H1 (cell line): ENCODE results near the gene GPA33. TPM values are rescaled to one million over a fixed set of nuclear protein-coding genes. Genes with fewer than 3 reads are reported as not detected.

ENCODE experiments used
- CTCF ChIA-PET: fragments of 300-600 bp; sonication (Branson Sonifier 250); formaldehyde crosslinking; loops from one replicate; lab custom pipeline; 2021; ENCODE audit not compliant: partially characterized antibody; lab: Charles Lee
- POLR2A ChIA-PET: fragments of 300-600 bp; sonication (Branson Sonifier 250); formaldehyde crosslinking; loops from one replicate; lab custom pipeline; 2021; ENCODE audit warnings: inconsistent platforms; ENCODE audit not compliant: partially characterized antibody; lab: Charles Lee
- DNase-seq, 2 experiments: peaks; one replicate each; pipeline versions ENCODE4 v3.0.0 to v3.0.0-alpha.2; 2010 to 2022; ENCODE audit warnings: low spot score in 2 of 2, low read depth in 1 of 2, mixed read lengths in 1 of 2
- FAIRE-seq: peaks from 2 replicates; lab custom pipeline; 2011; peaks lifted over from hg19 to GRCh38; lab: Jason Lieb, UNC
- H2AFZ ChIP-seq: 2 replicates; pipeline ENCODE4 v1.8.1; 2012; ENCODE audit warnings: low read length, inconsistent platforms
- H2AK5ac ChIP-seq: 2 replicates; pipeline ENCODE4 v1.6.1; 2013; ENCODE audit warnings: low read depth, low read length
- H2BK120ac ChIP-seq: replicated peaks from 2 replicates; pipeline ENCODE3; 2013; ENCODE audit warnings: low read depth, low read length, inconsistent platforms
- H2BK12ac ChIP-seq: 2 replicates; pipeline ENCODE4 v1.6.1; 2013; ENCODE audit warnings: low read depth, low read length
- H2BK15ac ChIP-seq: 2 replicates; pipeline ENCODE4 v1.6.1; 2013; ENCODE audit warnings: low read length
- H2BK20ac ChIP-seq: 2 replicates; pipeline ENCODE4 v1.6.1; 2013; ENCODE audit warnings: low read length
- H2BK5ac ChIP-seq: 2 replicates; pipeline ENCODE4 v1.6.1; 2013; ENCODE audit warnings: low read depth, low read length
- H3K14ac ChIP-seq: 2 replicates; pipeline ENCODE4 v1.6.1; 2013; ENCODE audit warnings: inconsistent platforms; ENCODE audit not compliant: insufficient read length
- H3K18ac ChIP-seq: 2 replicates; pipeline ENCODE4 v1.6.1; 2013; ENCODE audit warnings: low read length; ENCODE audit errors: extremely low read depth
- H3K23ac ChIP-seq: 2 replicates; pipeline ENCODE4 v1.6.1; 2013; ENCODE audit warnings: inconsistent platforms; ENCODE audit not compliant: insufficient read length
- H3K23me2 ChIP-seq: 2 replicates; pipeline ENCODE4 v1.6.1; 2013; ENCODE audit warnings: low read depth, low read length
- H3K27ac ChIP-seq: 2 replicates; pipeline ENCODE4 v1.6.1; 2011; ENCODE audit warnings: low read depth, low read length, inconsistent platforms
- H3K27me3 ChIP-seq, 4 experiments: replicated peaks in 1 of 4; 1 replicate in 1 of 4; 2 replicates in 3 of 4; pipeline versions ENCODE4 v1.6.1 to v1.8.1; 2011 to 2013; ENCODE audit warnings: low read length in 3 of 4, mild to moderate bottlenecking in 3 of 4, inconsistent platforms in 2 of 4, mixed read lengths in 2 of 4, moderate library complexity in 1 of 4; ENCODE audit not compliant: control insufficient read depth in 3 of 4, insufficient read depth in 3 of 4; ENCODE audit errors: extremely low read depth in 1 of 4
- H3K36me3 ChIP-seq, 4 experiments: 2 replicates each; pipeline versions ENCODE4 v1.6.1 to v1.8.1; 2011 to 2013; ENCODE audit warnings: mild to moderate bottlenecking in 4 of 4, low read length in 3 of 4, moderate library complexity in 2 of 4, control low read depth in 1 of 4, inconsistent platforms in 1 of 4; ENCODE audit not compliant: insufficient read depth in 4 of 4, control insufficient read depth in 2 of 4
- H3K4ac ChIP-seq: replicated peaks from 2 replicates; pipeline ENCODE3; 2013; ENCODE audit warnings: low read length, low read depth, mixed read lengths, inconsistent platforms; ENCODE audit not compliant: insufficient read length
- H3K4me1 ChIP-seq, 4 experiments: replicated peaks in 1 of 4; 1 replicate in 1 of 4; 2 replicates in 3 of 4; pipeline versions ENCODE4 v1.6.1 to v1.8.1; 2011 to 2013; ENCODE audit warnings: low read length in 3 of 4, inconsistent platforms in 2 of 4, mixed read lengths in 1 of 4; ENCODE audit not compliant: insufficient read depth in 4 of 4, control insufficient read depth in 3 of 4
- H3K4me2 ChIP-seq, 2 experiments: 2 replicates each; pipeline versions ENCODE4 v1.6.1 to v1.8.1; 2011 to 2013; ENCODE audit warnings: low read depth in 2 of 2, low read length in 2 of 2, control low read depth in 1 of 2, inconsistent platforms in 1 of 2, mild to moderate bottlenecking in 1 of 2; ENCODE audit not compliant: insufficient read depth in 1 of 2
- H3K4me3 ChIP-seq, 4 experiments: fragments of 200-600, 300-600 bp in 1 of 4; sonication (generic), shearing (Covaris generic), sonication (Bioruptor Twin) in 1 of 4; 2 replicates each; pipeline versions ENCODE4 v1.5.1 to v1.8.1; 2011 to 2016; ENCODE audit warnings: low read length in 4 of 4, low read depth in 3 of 4, control low read depth in 2 of 4, inconsistent platforms in 2 of 4, mild to moderate bottlenecking in 2 of 4, mixed read lengths in 1 of 4, moderate library complexity in 1 of 4; ENCODE audit not compliant: insufficient read depth in 2 of 4; ENCODE audit errors: extremely low read depth in 1 of 4
- H3K56ac ChIP-seq: replicated peaks from 2 replicates; pipeline ENCODE3; 2013; ENCODE audit warnings: low read depth, mild to moderate bottlenecking, mixed read lengths, low read length, inconsistent platforms; ENCODE audit not compliant: insufficient read length
- H3K79me1 ChIP-seq: 2 replicates; pipeline ENCODE4 v1.6.1; 2013; ENCODE audit warnings: low read depth, low read length, control low read depth
- H3K79me2 ChIP-seq, 2 experiments: 2 replicates each; pipeline versions ENCODE4 v1.6.1 to v1.8.1; 2012 to 2013; ENCODE audit warnings: low read length in 2 of 2, mild to moderate bottlenecking in 2 of 2, inconsistent platforms in 1 of 2; ENCODE audit not compliant: insufficient read depth in 2 of 2, control insufficient read depth in 1 of 2
- H3K9ac ChIP-seq, 4 experiments: replicated peaks in 1 of 4; 1 replicate in 1 of 4; 2 replicates in 3 of 4; pipeline versions ENCODE4 v1.6.1 to v1.8.1; 2011 to 2013; ENCODE audit warnings: low read depth in 3 of 4, low read length in 3 of 4, control low read depth in 2 of 4, mild to moderate bottlenecking in 2 of 4, moderate library complexity in 2 of 4, inconsistent platforms in 1 of 4; ENCODE audit errors: extremely low read depth in 1 of 4
- H3K9me3 ChIP-seq, 2 experiments: 2 replicates each; pipeline versions ENCODE4 v1.6.1 to v1.8.1; 2012 to 2013; ENCODE audit warnings: mild to moderate bottlenecking in 2 of 2, moderate library complexity in 2 of 2, control low read depth in 1 of 2, inconsistent platforms in 1 of 2, low read depth in 1 of 2, low read length in 1 of 2, mixed read lengths in 1 of 2; ENCODE audit not compliant: insufficient read depth in 2 of 2
- H4K20me1 ChIP-seq, 2 experiments: replicated peaks in 1 of 2; 2 replicates each; pipeline versions ENCODE3 to v1.8.1; 2011 to 2013; ENCODE audit warnings: inconsistent platforms in 2 of 2, low read length in 2 of 2, mild to moderate bottlenecking in 1 of 2; ENCODE audit not compliant: insufficient read depth in 2 of 2, control insufficient read depth in 1 of 2
- H4K5ac ChIP-seq: 2 replicates; pipeline ENCODE4 v1.6.1; 2013; ENCODE audit warnings: low read length, low read depth, mixed read lengths, inconsistent platforms; ENCODE audit not compliant: insufficient read length
- H4K8ac ChIP-seq: 2 replicates; pipeline ENCODE4 v1.8.0; 2013; ENCODE audit warnings: mild to moderate bottlenecking, moderate library complexity, low read length, inconsistent platforms; ENCODE audit not compliant: insufficient read depth; ENCODE audit errors: extremely low read depth
- H4K91ac ChIP-seq: replicated peaks from 2 replicates; pipeline ENCODE3; 2013; ENCODE audit warnings: low read length, mixed read lengths, inconsistent platforms; ENCODE audit not compliant: insufficient read length
- BACH1 ChIP-seq: IDR thresholded peaks from 2 replicates; pipeline ENCODE4 v1.6.1; 2012; ENCODE audit warnings: low read length, improper control_type of control experiment
- CHD1 ChIP-seq: IDR thresholded peaks from 2 replicates; pipeline ENCODE4 v1.6.1; 2012; ENCODE audit warnings: low read depth, low read length, improper control_type of control experiment
- E2F6 ChIP-seq: IDR thresholded peaks from 2 replicates; pipeline ENCODE4 v1.6.1; 2012; ENCODE audit warnings: inconsistent platforms
- EGR1 ChIP-seq: IDR thresholded peaks from 2 replicates; pipeline ENCODE4 v1.6.1; 2011; ENCODE audit warnings: low read depth, low read length, borderline replicate concordance
- HDAC6 ChIP-seq: IDR thresholded peaks from one replicate; pipeline ENCODE4 v1.7.1; 2012; ENCODE audit warnings: low read depth, mild to moderate bottlenecking, inconsistent platforms, low read length, moderate library complexity
- POU5F1 ChIP-seq: IDR thresholded peaks from 2 replicates; pipeline ENCODE4 v1.6.1; 2011; ENCODE audit warnings: low read depth, mild to moderate bottlenecking, low read length, moderate library complexity
- RFX5 ChIP-seq: IDR thresholded peaks from 2 replicates; pipeline ENCODE4 v1.6.1; 2011; ENCODE audit warnings: low read depth, low read length, improper control_type of control experiment, borderline replicate concordance
- SAP30 ChIP-seq: fragments of 300-600 bp; sonication (generic); IDR thresholded peaks from 2 replicates; pipeline ENCODE4 v1.7.1; 2012; ENCODE audit warnings: low read length, moderate library complexity, mild to moderate bottlenecking, inconsistent platforms; ENCODE audit not compliant: insufficient read depth, insufficient replicate concordance
- SP1 ChIP-seq: IDR thresholded peaks from 2 replicates; pipeline ENCODE4 v1.6.1; 2011; ENCODE audit warnings: low read depth, low read length
- SP4 ChIP-seq: IDR thresholded peaks from 2 replicates; pipeline ENCODE4 v1.6.1; 2012; ENCODE audit warnings: low read length, inconsistent platforms
- SUZ12 ChIP-seq: fragments of 200-600 bp; sonication (generic); IDR thresholded peaks from 2 replicates; pipeline ENCODE4 v1.6.1; 2012; ENCODE audit warnings: mild to moderate bottlenecking, inconsistent platforms, low read length, moderate library complexity, mixed read lengths
- TCF12 ChIP-seq: IDR thresholded peaks from 2 replicates; pipeline ENCODE4 v1.6.1; 2011; ENCODE audit warnings: low read depth, mild to moderate bottlenecking, low read length
- USF2 ChIP-seq: IDR thresholded peaks from 2 replicates; pipeline ENCODE4 v1.6.1; 2011; ENCODE audit warnings: low read length, improper control_type of control experiment
- WGBS, 2 experiments: shearing (Covaris generic) in 1 of 2; methylation state at CpG; one replicate each; pipeline versions ENCODE4 v1.1.6 to v1.1.7; 2013 to 2015; ENCODE audit warnings: low lambda C conversion rate in 2 of 2, mixed read lengths in 2 of 2, inconsistent platforms in 1 of 2, low coverage in 1 of 2, missing lambda C conversion rate in 1 of 2; ENCODE audit not compliant: insufficient replicate concordance in 2 of 2, insufficient coverage in 1 of 2, insufficient read length in 1 of 2; ENCODE audit errors: extremely low coverage in 1 of 2, missing lambda C conversion rate in 1 of 2; 5-methylcytosine and 5-hydroxymethylcytosine counted together
- polyA plus RNA-seq, 7 experiments: library from polyadenylated mRNA; depleted of rRNA in 3 of 7; stranded (reverse) in 5 of 7; unstranded in 2 of 7; fragments of >200 nt in 5 of 7; fragments of 200-250 nt in 2 of 7; gene quantifications; 1 replicate in 5 of 7; 2 replicates in 1 of 7; 4 replicates in 1 of 7; pipeline versions ENCODE4 v1.2.1 to v1.2.3, GENCODE V29; 2011 to 2013; ENCODE audit warnings: missing spikeins in 2 of 7, mixed read lengths in 2 of 7
- total RNA-seq: library from RNA; stranded (reverse); fragmentation: NEBNext Ultra II Directional; extraction: Animal tissue kit (Norgen Biotek cat#: 25700); gene quantifications from 2 replicates; pipeline ENCODE4 v1.2.1, GENCODE V29; 2021

Gene GPA33
- total and polyA plus RNA-seq, 2 of the 8 experiments (the other 6 are each of a cell fraction or from before 2014, with no cell fraction given), result 0.19 to 0.67 TPM

- Histone ChIP-seq H4K8ac (no peak overlapping the region), H4K20me1 (peaks cover 0 to 7% of the 10 kb centered on the region in 2 experiments), H3K9ac (no peak overlapping the region), H2AK5ac (no peak overlapping the region), H3K79me2 (no peaks in the 10 kb centered on the region), H3K18ac (no peak overlapping the region), H3K4me3 (0 out of 8 replicates have a peak overlapping the region, but pooled peaks of 1 of the 4 experiments have one; percentile 35), H3K79me1 (no peaks in the 10 kb centered on the region), H2BK5ac (no peak overlapping the region), H2BK15ac (no peak overlapping the region), H3K36me3 (no peaks in the 10 kb centered on the region), H3K56ac (no peak overlapping the region), H3K4me1 (peaks cover 0 to 8% (median 2%) of the 10 kb centered on the region in 4 experiments; a peak in 4 of 7 replicates), H3K27ac (no peak overlapping the region), H3K23ac (no peak overlapping the region), H4K5ac (no peak overlapping the region), H2BK12ac (no peak overlapping the region), H2BK20ac (0 out of 2 replicates have a peak overlapping the region, but pooled peaks have one; percentile 34), H3K27me3 (no peaks in the 10 kb centered on the region), H3K4me2 (peak overlapping the region; percentile 26 to 58; a peak in 2 of 4 replicates), H3K9me3 (no peaks in the 10 kb centered on the region), H3K23me2 (peaks cover 8% of the 10 kb centered on the region), H2AFZ (no peak overlapping the region), H3K14ac (no peak overlapping the region), H4K91ac (no peak overlapping the region), H2BK120ac (no peak overlapping the region), H3K4ac (no peak overlapping the region)
- CTCF ChIA-PET, result interaction anchor here (0.5 to 18.6 kb wide), 81 partner anchors 9 to 1135 kb away, joined by 3 to 874 read pairs (median 5); partner anchors contain the start of genes ILDR2, POU2F1, STYXL2 and TADA1
- DNase-seq (no peak), FAIRE-seq (no peak)
- 100% methylated on average over 1 of the region's 1 CpG; no CpG with 5 or more reads in 1 of the 2 experiments for WGBS, 2 experiments
- POLR2A ChIA-PET, result interaction anchor here (1.1 to 3.4 kb wide), 2 partner anchors 149 to 161 kb away, joined by 3 to 20 read pairs; partner anchors contain the start of gene POU2F1
- TF ChIP-seq SUZ12 (no peak), USF2 (no peak), CHD1 (no peak), RFX5 (no peak), EGR1 (no peak), TCF12 (no peak), POU5F1 (no peak), SAP30 (no peak), SP1 (no peak), BACH1 (no peak), E2F6 (no peak), HDAC6 (no peak), SP4 (no peak)
Measured at GRCh38 chr1:167059809-167060107, 30.4 kb downstream of the GPA33 start.
